Measurements from ENCODE around the gene CASP6. TPM values are rescaled to one million over a fixed set of nuclear protein-coding genes. Genes with fewer than 3 reads are reported as not detected.

The CASP6 gene
- total RNA-seq, 1 donor from 2014 or later = 15.2 TPM

- peak overlapping the region; percentile 60 for H3K4me3 ChIP-seq
- no peaks in the 10 kb centered on the region for H3K36me3 ChIP-seq
- ATAC-seq (no peak), DNase-seq (no peak)
- H3K27ac ChIP-seq = peak overlapping the region; percentile 81
- no peaks in the 10 kb centered on the region for H3K27me3 ChIP-seq
- H3K4me1 ChIP-seq = peaks cover 7% of the 10 kb centered on the region
- intact Hi-C loops (cut with DNase I) = no loop called here
- H3K9me3 ChIP-seq = no peaks in the 10 kb centered on the region
- TF ChIP-seq CTCF (IDR thresholded peaks at IDR 0.05) = no peak
Measured at GRCh38 chr4:109729117-109729717, 26.0 kb upstream of the CASP6 start.

DNA sequence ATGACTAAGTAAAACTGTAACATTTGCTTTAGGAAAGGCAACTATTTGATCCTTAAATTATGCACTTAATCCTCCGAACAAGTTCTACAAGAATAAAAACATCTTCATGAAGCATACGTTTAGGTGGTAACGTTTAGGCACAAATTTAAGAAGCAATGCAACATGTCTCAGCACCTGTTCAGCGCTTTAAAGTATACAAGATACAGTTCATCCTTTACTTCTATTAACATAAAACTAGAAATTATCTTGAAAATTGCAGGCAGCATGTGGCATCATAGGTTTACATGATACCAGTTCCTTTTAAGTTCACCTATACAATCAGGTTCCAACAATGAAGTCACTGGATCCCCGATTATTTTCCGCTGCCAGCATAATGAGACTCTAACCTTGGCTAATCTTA lies 25.1 kb upstream of the CASP6 start:
- no peak for TF ChIP-seq CTCF (IDR thresholded peaks at IDR 0.05)
- ATAC-seq (no peak), DNase-seq (no peak)
- intact Hi-C loops (cut with DNase I) = no loop called here
- H3K4me1 ChIP-seq = peaks cover 7% of the 10 kb centered on the region
- H3K4me3 ChIP-seq = peak overlapping the region; percentile 60
- H3K36me3 ChIP-seq = no peaks in the 10 kb centered on the region
- no peaks in the 10 kb centered on the region for H3K9me3 ChIP-seq
- H3K27me3 ChIP-seq = no peaks in the 10 kb centered on the region
- no peak overlapping the region for H3K27ac ChIP-seq

- TF ChIP-seq CTCF (IDR thresholded peaks at IDR 0.05) = no peak
- Histone ChIP-seq H3K27me3 (no peaks in the 10 kb centered on the region), H3K4me3 (no peak overlapping the region), H3K27ac (no peak overlapping the region), H3K4me1 (no peaks in the 10 kb centered on the region), H3K9me3 (no peaks in the 10 kb centered on the region), H3K36me3 (no peaks in the 10 kb centered on the region)
- intact Hi-C loops (cut with DNase I) = no loop called here
- ATAC-seq (no peak), DNase-seq (no peak)
Measured at GRCh38 chr4:109723110-109723509, 19.9 kb upstream of the CASP6 start.

- no peaks in the 10 kb centered on the region for H3K9me3 ChIP-seq
- TF ChIP-seq CTCF (IDR thresholded peaks at IDR 0.05) = no peak
- intact Hi-C loops (cut with DNase I) = no loop called here
- no peaks in the 10 kb centered on the region for H3K27me3 ChIP-seq
- peaks cover 2% of the 10 kb centered on the region for H3K36me3 ChIP-seq
- no peak for ATAC-seq
- no peaks in the 10 kb centered on the region for H3K4me1 ChIP-seq
- no peak overlapping the region for H3K27ac ChIP-seq
- no peak overlapping the region for H3K4me3 ChIP-seq
- no peak for DNase-seq
Measured at GRCh38 chr4:109722357-109722756, 19.1 kb upstream of the CASP6 start.

GRCh38 chr4:109721033-109721432 lies 17.8 kb upstream of the CASP6 start:
- ATAC-seq (no peak), DNase-seq (no peak)
- peaks cover 16% of the 10 kb centered on the region for H3K36me3 ChIP-seq
- H3K9me3 ChIP-seq = no peaks in the 10 kb centered on the region
- H3K27me3 ChIP-seq = no peaks in the 10 kb centered on the region
- intact Hi-C loops (cut with DNase I) = no loop called here
- no peak overlapping the region for H3K4me3 ChIP-seq
- no peak for TF ChIP-seq CTCF (IDR thresholded peaks at IDR 0.05)
- H3K27ac ChIP-seq = no peak overlapping the region
- no peaks in the 10 kb centered on the region for H3K4me1 ChIP-seq

DNA sequence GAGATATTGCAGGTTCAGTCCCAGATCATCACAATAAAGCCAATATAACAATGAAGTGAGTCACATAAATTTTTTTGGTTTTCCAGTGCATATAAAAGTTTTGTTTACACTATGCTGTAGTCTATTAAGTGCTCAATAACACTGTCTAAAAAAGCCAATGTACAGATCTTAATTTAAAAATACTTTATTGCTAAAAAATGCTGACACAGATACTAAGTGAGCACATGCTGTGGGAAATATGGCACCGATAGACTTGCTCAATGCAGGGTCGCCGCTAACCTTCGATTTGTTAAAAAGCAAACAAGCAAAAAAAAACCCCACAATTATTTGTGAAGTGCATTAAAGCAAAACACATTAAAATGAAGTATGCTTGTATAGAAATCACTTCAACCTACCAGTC lies 16.4 kb upstream of the CASP6 start:
- intact Hi-C loops (cut with DNase I) = no loop called here
- H3K4me1 ChIP-seq = no peaks in the 10 kb centered on the region

More for the DNA sequence above, 16.4 kb upstream of the CASP6 start:
- no peak overlapping the region for H3K27ac ChIP-seq
- no peaks in the 10 kb centered on the region for H3K27me3 ChIP-seq
- H3K9me3 ChIP-seq = no peaks in the 10 kb centered on the region
- ATAC-seq (no peak), DNase-seq (no peak)
- TF ChIP-seq CTCF (IDR thresholded peaks at IDR 0.05) = no peak
- peaks cover 21% of the 10 kb centered on the region for H3K36me3 ChIP-seq
- no peak overlapping the region for H3K4me3 ChIP-seq

All from upper lobe of right lung (tissue), 1 donor.